Colonic mucosa (tissue), 4 donors: Measurements from ENCODE around the gene FAM120A. TPM values are rescaled to one million over a fixed set of nuclear protein-coding genes. Genes with fewer than 3 reads are reported as not detected.

Source experiments
- DNase-seq: peaks from one replicate; pipeline ENCODE4 v3.0.0-alpha.2; 2020
- H3K27ac ChIP-seq: fragments of 200-600 bp; one replicate; pipeline ENCODE4 v1.8.0; 2021
- H3K27me3 ChIP-seq: fragments of 200-600 bp; one replicate; pipeline ENCODE4 v1.8.0; 2021
- H3K36me3 ChIP-seq: fragments of 200-600 bp; one replicate; pipeline ENCODE4 v1.8.0; 2021
- H3K4me1 ChIP-seq: fragments of 200-600 bp; one replicate; pipeline ENCODE4 v1.8.0; 2021; ENCODE audit warnings: mild to moderate bottlenecking
- H3K4me3 ChIP-seq: fragments of 200-600 bp; one replicate; pipeline ENCODE4 v1.8.0; 2021
- H3K9ac ChIP-seq, 2 donors: one replicate each; pipeline ENCODE4 v1.7.0; 2013; ENCODE audit warnings: control low read depth in 2 of 2, low read depth in 2 of 2, low read length in 2 of 2
- H3K9me3 ChIP-seq: fragments of 200-600 bp; one replicate; pipeline ENCODE4 v1.8.0; 2021
- intact Hi-C: fragments of 100-400 bp; cut with DNase I; formaldehyde crosslinking; loops from one replicate; pipeline ENCODE4 v1.14.1; 2022
- total RNA-seq, 2 donors: library from RNA; stranded (reverse); fragmentation: NEBNext Ultra II Directional in 1 of 2; extraction: Animal tissue kit (Norgen Biotek cat#: 25700) in 1 of 2; gene quantifications; one replicate each; pipeline ENCODE4 v1.2.1, GENCODE V29; 2021
- TF ChIP-seq, protein P1 (sequence below): fragments of 200-600 bp; IDR thresholded peaks from one replicate; pipeline ENCODE4 v1.8.0; 2022; ENCODE audit warnings: antibody characterized with exemption, mild to moderate bottlenecking
- donor health status: healthy.
- donor health status: DM: no; HTN: no; CAD: no.
- donor health status: DM: no; HTN: no; CAD: no.

Gene FAM120A
- total RNA-seq, 2 donors from 2014 or later = 246 to 264 TPM

DNA sequence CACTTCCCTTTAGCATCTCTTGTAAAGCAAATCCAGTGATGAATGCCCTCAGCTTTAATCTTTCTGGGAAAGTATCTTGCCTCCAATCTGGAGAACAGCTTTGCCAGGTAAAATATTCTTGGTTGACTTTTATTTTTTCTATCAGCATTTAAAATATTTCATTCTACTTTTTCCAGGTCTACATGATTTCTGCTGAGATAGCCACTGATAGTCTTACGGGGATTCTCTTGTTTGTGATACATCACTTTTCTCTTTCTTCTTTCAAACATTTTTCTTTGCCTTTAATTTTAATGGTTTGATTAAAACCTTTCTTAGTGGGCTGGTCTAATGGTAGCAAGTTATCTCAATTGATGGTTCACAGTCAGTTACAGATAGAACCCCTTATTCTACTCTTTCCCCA, 33.9 kb upstream of the FAM120A start:
- Histone ChIP-seq H3K27me3 (no peaks in the 10 kb centered on the region), H3K36me3 (no peaks in the 10 kb centered on the region), H3K4me3 (no peak overlapping the region), H3K27ac (no peak overlapping the region), H3K9me3 (no peaks in the 10 kb centered on the region), H3K9ac (no peak overlapping the region), H3K4me1 (no peaks in the 10 kb centered on the region)
- DNase-seq = no peak
- TF ChIP-seq, protein P1, sequence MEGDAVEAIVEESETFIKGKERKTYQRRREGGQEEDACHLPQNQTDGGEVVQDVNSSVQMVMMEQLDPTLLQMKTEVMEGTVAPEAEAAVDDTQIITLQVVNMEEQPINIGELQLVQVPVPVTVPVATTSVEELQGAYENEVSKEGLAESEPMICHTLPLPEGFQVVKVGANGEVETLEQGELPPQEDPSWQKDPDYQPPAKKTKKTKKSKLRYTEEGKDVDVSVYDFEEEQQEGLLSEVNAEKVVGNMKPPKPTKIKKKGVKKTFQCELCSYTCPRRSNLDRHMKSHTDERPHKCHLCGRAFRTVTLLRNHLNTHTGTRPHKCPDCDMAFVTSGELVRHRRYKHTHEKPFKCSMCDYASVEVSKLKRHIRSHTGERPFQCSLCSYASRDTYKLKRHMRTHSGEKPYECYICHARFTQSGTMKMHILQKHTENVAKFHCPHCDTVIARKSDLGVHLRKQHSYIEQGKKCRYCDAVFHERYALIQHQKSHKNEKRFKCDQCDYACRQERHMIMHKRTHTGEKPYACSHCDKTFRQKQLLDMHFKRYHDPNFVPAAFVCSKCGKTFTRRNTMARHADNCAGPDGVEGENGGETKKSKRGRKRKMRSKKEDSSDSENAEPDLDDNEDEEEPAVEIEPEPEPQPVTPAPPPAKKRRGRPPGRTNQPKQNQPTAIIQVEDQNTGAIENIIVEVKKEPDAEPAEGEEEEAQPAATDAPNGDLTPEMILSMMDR = no peak
- intact Hi-C loops = no loop called here

DNA sequence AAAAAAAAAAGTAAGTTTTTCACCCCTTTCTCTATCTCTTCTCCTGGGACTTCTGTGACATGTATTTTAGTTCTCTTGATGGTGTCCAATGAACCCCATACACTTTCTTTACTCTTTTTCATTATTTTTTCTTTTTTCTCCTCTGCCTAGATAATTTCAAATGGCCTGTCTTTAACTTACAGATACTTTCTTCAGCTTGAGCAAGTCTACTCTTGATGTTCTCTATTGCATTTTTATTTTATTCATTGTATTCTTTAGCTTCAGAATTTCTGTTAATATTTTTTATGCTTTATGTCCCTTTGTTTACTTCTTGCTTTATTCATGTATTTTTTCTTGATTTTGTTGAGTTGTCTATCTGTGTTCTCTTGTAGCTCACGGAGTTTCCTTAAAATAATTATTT, 32.5 kb upstream of the FAM120A start:
- TF ChIP-seq, protein P1 = no peak
- Histone ChIP-seq H3K27ac (no peak overlapping the region), H3K4me3 (no peak overlapping the region), H3K36me3 (no peaks in the 10 kb centered on the region), H3K9me3 (no peaks in the 10 kb centered on the region), H3K27me3 (no peaks in the 10 kb centered on the region), H3K9ac (no peak overlapping the region), H3K4me1 (no peaks in the 10 kb centered on the region)
- no peak for DNase-seq
- intact Hi-C loops = no loop called here

GRCh38 chr9:93422977-93423616, 28.4 kb upstream of the FAM120A start:
- Histone ChIP-seq H3K36me3 (no peaks in the 10 kb centered on the region), H3K9me3 (no peaks in the 10 kb centered on the region), H3K27ac (no peak overlapping the region), H3K4me3 (no peak overlapping the region), H3K9ac (no peak overlapping the region), H3K4me1 (no peaks in the 10 kb centered on the region), H3K27me3 (no peaks in the 10 kb centered on the region)
- TF ChIP-seq, protein P1 = no peak
- intact Hi-C loops = loop anchor here (10.0 kb wide), 1 partner anchor 148 kb away; no protein-coding TSS in a partner anchor
- DNase-seq = no peak

- no peak overlapping the region for H3K9ac ChIP-seq
- TF ChIP-seq, protein P1 = peak; percentile 40
- DNase-seq = peak; percentile 65
- H3K27ac ChIP-seq = no peak overlapping the region
- intact Hi-C loops = loop anchor here (10.0 kb wide), 1 partner anchor 153 kb away; no protein-coding TSS in a partner anchor
- H3K4me1 ChIP-seq = no peaks in the 10 kb centered on the region
- no peak overlapping the region for H3K4me3 ChIP-seq
- no peaks in the 10 kb centered on the region for H3K27me3 ChIP-seq
- no peaks in the 10 kb centered on the region for H3K36me3 ChIP-seq
- no peaks in the 10 kb centered on the region for H3K9me3 ChIP-seq
Observed at GRCh38 chr9:93427655-93428379, 23.7 kb upstream of the FAM120A start.

GRCh38 chr9:93431539-93432105, 19.9 kb upstream of the FAM120A start:
- Histone ChIP-seq H3K27ac (no peak overlapping the region), H3K27me3 (no peaks in the 10 kb centered on the region), H3K4me3 (no peak overlapping the region), H3K9me3 (no peaks in the 10 kb centered on the region), H3K4me1 (no peaks in the 10 kb centered on the region), H3K36me3 (no peaks in the 10 kb centered on the region), H3K9ac (no peak overlapping the region)
- DNase-seq = no peak
- TF ChIP-seq, protein P1 = no peak
- intact Hi-C loops = no loop called here
